GM21786 (cell line): Measurements from ENCODE around the gene COL6A2.
"Not testable (repeated sequence)": the region's sequence is repeated elsewhere in the genome, so short reads cannot be mapped to it uniquely, and the experiment has no call there.

Experiments used
- ATAC-seq: cut with Tn5 transposase; IDR thresholded peaks from one replicate; pipeline ENCODE4 v1.9.1; 2021; ENCODE audit not compliant: unreplicated experiment

COL6A2 gene

DNA sequence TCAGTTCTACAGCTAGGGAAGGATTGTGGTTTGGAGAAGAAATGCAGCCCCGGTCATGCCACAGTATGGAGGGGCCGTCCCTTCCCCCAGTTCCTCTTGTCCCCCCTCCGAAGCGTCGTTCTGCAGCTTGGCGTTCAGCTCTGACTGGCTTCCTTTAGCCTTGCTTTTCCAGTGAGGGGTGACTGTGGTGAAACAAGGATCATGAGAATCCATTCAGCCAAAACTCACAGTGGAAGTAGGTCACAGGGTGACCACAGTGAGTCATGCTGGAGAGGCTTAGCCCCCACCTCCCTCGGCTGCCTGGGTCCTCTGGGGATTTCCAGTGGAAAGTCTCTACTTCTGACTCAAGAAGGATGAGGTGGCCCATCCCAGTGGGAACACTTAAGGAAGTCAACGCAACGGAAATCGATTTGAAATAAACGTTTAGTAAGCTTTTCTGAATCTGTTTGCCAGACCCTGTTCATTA lies 37.3 kb upstream of the COL6A2 start:
- ATAC-seq: no peak

DNA sequence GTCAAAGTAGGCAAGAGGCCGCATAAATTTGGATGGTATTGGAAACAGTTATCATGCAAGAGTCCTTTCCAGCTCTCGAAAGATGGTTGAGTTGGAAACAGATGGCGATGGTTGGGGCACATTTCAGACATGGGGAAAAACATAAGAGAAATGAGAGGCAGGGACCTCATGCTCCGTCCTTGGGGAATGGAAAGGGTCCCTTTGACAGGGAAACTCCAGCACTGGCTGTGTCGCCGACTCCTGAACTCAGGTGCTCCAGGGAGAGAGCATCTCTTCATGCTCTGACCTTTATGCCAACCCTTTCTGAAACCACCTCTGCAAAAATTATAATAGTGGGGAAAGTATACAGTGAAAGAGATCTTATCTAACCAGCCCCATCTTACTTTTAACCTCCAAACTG lies 36.8 kb upstream of the COL6A2 start:
- no peak for ATAC-seq

DNA sequence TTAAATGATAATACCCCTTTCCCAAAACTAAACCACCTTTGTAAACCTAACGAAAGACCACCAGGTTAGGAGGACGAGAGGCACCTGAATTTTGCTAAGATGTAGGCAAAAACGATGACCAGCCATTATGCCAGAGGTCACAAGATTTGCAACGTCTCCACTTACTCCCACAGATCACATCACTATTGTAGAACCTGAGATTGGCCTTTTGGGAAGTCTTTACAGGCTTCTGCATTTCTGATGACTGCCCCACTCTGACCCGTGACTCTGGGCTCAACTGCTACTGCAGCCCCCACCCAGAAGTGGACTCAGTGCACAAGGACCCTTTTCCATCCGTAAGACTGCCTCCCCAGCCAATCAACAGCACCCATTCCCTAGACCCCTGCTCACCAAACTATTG lies 36.4 kb upstream of the COL6A2 start:
- ATAC-seq: no peak

GRCh38 chr21:46061950-46062349 lies 36.0 kb upstream of the COL6A2 start:
- ATAC-seq: no peak

GRCh38 chr21:46062471-46063211 lies 35.3 kb upstream of the COL6A2 start:
- no peak for ATAC-seq

- ATAC-seq: no peak
Measured at GRCh38 chr21:46063227-46063626, 34.7 kb upstream of the COL6A2 start.

GRCh38 chr21:46063734-46064680 lies 33.9 kb upstream of the COL6A2 start:
- no peak for ATAC-seq

DNA sequence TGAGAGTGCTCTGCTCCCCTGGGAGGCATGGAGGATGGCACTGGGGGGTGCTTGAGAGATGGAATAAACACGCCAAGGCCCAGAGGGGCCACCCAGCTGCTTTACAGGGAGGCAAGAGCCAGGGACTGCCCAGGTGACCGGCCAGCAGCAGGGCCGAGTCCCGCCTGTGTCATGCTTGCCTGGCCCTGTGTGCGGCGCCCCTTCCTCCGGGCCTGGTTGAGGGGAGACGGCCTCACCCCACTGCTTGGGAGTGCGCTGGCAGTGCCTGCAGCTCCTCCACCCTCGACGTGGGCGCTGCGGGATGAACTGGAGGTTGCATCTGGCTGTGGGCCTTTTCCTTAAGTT lies 33.1 kb upstream of the COL6A2 start:
- ATAC-seq: no peak

DNA sequence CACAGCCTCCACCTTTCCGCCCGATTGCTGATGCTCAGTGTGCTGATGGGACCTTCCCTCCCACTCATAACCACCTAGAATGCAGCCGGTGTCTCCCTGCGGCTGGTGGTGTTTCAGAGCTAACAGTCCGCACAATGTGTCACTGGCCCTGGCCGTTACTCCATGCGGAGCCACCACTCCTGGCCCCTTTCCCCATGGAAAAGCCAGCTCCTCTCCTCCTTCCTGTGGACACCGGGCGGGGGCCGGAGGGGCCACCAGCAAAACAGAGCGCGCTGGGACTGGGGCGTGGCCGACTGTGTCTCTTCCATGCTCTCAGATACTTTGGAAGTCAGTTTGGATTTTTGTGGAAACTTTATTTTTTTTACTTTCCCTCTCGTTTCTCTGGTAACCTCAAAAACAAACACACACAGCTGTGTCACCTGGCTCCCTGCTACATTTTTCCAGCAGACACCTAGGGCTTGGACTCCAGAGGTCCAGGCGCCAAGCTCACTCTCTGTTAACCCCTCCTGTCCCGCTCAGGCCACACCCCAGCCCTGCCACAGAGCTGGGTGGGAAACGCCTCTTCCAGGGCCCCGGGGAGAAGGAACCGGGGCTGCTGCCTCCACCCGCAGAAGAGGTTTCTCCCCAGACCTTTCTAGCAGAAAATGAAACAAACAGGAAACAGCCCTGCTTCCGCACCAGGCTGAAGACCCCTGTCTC lies 32.5 kb upstream of the COL6A2 start:
- ATAC-seq: no peak

GRCh38 chr21:46065914-46066551 lies 31.9 kb upstream of the COL6A2 start:
- ATAC-seq: no peak

DNA sequence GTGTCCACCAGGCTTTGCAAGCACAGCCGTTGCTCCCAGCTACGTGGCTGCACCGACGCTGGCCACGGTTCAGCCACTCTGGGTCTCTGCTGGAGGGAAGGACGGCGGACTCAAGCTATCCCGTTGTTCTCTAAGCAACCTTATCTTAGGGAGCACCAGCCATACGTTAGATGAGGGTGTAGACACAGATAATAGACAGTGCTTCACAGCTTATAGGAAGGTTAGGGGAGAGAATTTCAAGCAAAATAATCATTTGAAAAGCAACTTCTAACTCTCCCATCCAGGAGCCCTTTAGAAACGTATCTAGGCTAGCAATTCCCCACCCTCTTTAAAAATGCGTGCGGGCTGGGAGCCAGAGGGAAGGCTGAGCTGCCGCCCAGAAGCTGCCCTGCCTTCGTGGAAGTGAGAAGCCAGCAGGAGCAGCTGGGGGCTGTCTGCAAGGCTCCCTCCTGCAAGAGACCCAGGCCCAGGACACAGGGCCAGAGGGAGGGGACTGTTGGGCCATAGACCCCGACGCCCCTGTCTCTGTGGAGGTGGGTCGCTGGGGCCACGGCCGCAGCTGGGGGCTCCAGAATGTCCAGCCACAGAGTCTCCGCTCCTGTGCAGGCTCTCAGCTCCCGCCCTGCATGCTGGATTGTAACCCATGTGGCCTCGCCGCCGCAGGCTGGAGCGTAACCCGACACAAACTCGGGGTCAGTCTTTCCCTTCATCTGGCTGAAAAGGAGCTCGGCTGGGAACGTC lies 31.2 kb upstream of the COL6A2 start:
- no peak for ATAC-seq

GRCh38 chr21:46067505-46068201 lies 30.3 kb upstream of the COL6A2 start:
- ATAC-seq: no peak

- ATAC-seq: no peak
Measured at GRCh38 chr21:46068516-46069079, 29.3 kb upstream of the COL6A2 start.

DNA sequence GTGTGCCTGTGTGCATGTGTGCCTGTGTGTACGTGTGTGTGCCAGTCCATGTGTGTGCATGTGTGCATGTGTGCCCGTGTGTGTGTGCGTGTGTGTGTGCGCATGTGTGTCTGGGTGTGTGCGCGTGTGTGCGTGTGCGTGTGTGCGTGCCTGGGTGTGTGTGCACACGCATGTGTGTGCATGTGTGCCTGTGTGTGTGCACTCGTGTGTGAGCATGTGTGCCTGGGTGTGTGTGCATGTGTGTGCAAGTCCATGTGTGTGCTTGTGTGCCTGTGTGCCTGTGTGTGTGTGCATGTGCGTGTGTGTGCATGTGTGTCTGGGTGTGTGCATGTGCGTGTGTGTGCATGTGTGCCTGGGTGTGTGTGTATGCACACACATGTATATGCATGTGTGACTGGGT lies 28.7 kb upstream of the COL6A2 start:
- no peak for ATAC-seq

DNA sequence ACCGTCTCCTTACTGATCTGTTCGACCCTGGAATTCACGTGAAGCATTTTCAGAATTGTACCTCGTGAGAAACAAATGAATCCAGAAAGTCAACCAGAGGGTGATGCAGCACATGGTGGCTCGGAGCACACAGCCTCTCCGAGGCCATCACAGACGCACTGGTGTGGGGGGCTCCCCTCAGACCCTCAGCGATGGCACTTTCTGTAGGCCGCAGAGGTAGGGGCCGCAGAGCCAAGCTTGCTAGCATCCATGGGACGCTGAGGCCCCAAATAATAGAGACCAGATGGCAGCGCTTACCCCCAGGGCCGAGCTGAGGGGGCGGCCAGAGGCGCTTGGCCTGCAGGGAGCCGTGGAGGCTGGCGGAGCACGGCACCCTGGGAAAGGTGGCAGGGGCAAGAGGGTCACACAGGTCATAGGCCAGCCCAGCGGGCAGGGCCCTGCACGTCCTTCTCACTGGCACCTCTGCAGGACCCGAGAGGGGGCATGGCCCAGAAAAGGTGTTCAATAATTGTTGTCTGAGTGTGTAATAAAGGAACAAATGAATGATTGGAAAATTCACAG lies 28.1 kb upstream of the COL6A2 start:
- ATAC-seq: no peak

GRCh38 chr21:46071082-46071481 lies 26.8 kb upstream of the COL6A2 start:
- no peak for ATAC-seq

DNA sequence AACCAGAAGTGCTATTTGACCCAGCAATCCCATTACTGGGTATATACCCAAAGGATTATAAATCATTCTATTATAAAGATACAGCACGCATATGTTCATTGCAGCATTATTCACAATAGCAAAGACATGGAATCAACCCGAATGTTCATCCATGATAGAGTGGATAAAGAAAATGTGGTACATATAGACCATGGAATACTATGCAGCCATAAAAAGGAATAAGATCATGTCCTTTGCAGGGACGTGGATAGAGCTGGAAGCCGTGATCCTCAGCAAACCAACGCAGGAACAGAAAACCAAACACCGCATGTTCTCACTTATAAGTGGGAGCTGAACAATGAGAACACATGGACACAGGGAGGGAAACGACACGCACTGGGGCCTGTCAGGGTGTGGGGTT lies 21.2 kb upstream of the COL6A2 start:
- ATAC-seq: not testable (repeated sequence)

- no peak for ATAC-seq
Measured at GRCh38 chr21:46077674-46078101, 20.2 kb upstream of the COL6A2 start.

- ATAC-seq: no peak
Measured at GRCh38 chr21:46078322-46078977, 19.5 kb upstream of the COL6A2 start.
